GDM1 (cell line): ENCODE data around the gene GALNT8.
A peak's percentile ranks its signal among the peaks of the same experiment; 100 is the strongest.
"Not testable (repeated sequence)": the region's sequence is repeated elsewhere in the genome, so short reads cannot be mapped to it uniquely, and the experiment has no call there.

Experiments
- DNase-seq: peaks from one replicate; lab custom pipeline; 2025; lab: John Stamatoyannopoulos, UW

The GALNT8 gene

DNA sequence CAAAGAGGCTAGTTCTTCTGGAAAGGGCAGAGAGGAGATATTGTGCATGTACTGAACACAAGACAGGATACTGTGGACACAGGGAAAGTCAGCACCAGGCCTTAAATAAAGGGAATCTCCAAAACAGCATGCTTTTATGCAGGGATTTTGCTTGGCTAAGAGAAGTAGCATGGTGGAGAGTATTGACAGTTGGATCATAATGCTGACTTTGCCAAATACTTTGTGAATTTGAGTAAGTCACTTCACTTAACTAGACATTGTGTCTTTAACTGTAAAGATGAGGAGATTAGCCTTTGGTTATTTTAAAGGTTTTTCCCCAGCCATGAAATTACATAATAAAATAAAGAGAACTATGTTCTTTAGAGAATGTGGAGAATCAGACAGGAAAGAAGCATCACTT, 24.5 kb downstream of the GALNT8 start:
- DNase-seq = no peak

- DNase-seq = no peak
Observed at GRCh38 chr12:4745249-4745648, 25.0 kb downstream of the GALNT8 start.

DNA sequence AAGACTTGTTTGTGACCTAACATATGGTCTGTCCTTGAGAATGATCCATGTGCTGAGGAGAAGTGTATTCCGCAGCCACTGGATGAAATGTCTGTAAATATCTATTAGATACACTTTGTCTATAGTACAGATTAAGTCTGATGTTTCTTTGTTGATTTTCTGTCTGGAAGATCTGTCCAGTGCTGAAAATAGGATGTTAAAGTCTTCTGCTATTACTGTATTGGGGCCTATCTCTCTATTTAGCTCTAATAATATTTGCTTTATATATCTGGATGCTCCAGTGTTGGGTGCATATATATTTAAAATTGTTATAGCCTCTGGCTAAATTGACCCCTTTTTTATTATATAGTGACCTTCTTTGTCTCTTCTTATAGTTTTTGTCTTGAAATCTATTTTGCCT, 31.5 kb downstream of the GALNT8 start:
- DNase-seq = not testable (repeated sequence)

DNA sequence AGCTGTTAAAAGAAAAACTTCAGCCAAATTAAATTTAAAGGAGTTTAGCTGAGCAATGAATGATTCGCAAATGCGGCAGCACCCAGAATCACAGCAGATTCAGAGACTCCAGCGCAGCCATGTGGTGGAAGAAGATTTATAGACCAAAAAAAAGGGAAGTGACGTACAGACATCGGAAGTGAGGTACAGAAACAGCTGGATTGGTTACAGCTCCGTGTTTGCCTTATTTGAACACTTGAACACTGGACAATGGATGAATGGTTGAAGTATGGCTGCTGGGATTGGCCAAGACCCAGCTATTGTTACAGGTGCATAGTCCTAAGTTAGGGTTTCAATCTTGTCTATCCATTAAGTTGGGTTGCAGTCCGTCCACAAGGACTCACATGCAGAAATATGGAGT, 42.6 kb downstream of the GALNT8 start:
- no peak for DNase-seq

DNA sequence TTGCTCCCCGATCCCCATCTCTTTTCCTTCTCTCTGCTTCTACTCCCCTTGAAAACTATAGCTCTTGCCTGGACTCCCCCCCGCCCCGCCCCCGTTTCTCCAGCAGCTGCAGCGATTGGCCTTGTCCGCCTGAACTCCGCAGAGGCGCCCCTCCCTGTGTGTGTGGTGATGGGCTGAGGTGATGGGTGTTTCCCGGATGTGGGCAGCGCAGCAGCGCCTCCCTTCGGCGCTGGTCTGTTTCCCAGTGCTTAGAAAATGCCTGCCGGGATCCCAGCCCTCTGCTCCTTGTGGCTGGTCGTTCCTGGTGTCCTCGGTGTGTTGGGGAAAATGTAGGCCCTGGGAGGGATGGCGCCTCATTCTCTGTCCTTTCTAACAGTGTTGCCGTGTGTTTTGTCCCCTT, 43.3 kb downstream of the GALNT8 start:
- DNase-seq = no peak

- no peak for DNase-seq
Observed at GRCh38 chr12:4766445-4766844, 46.2 kb downstream of the GALNT8 start.

DNA sequence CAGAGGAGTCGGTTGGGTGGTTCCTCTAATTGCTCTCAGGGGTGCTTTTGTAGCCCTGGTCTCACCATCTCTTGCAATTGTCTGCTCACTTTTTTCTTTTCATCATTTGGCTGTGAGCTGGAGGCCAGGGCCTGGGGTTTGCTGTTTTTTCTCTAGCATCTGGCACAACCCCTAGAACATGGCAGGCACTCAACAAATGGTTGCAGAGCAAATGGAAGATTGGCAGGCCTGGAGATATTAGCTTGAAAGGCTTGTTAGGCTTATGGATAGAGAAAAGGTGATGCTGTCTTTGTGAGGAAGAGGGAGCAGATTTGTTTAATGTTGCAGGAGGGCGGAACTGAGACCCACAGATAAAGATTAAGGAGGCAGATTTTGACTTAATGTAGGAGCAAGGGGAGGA, 47.0 kb downstream of the GALNT8 start:
- DNase-seq = no peak

GRCh38 chr12:4768341-4768740, 48.1 kb downstream of the GALNT8 start:
- no peak for DNase-seq

DNA sequence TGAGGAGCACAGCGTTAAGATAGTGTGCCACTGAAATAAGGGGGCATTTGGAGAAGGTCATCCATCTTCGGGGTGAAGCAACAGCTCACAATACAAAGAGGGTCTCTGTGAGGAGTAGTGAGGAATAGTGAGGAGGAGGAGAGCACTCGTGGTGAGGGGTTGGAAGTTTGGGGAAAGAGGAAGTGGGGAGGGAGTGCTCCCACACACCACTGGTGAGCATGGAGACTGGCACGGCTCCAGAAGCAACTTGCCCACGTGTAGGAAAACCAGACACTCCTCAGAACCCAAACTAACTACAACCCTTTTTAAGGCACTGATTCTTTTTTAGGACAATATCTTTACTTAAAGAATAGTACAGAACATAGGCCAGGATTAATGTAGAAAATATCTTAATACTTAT, 48.9 kb downstream of the GALNT8 start:
- DNase-seq = no peak

- no peak for DNase-seq
Observed at GRCh38 chr12:4771172-4771959, 51.2 kb downstream of the GALNT8 start.

- DNase-seq = no peak
Observed at GRCh38 chr12:4771960-4772566, 51.9 kb downstream of the GALNT8 start.

DNA sequence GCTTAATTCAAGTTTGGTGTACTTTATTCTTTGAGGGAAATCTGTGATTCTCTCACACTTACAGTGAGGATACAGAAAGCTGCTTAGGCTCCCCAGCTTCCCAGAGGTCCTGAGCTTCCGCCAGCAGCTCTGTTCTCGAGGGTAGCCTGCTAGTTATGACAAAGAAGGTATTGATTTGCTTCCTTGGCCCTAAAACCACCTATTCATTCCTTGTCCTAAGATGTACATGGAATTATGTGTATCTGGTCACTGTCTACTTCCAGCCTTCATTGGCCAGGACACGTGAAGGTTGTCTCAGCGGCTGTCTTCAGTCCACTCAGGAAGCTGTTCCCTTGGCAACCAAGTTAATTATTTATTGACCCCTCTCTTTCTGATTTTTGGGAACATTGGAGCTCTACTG, 55.7 kb downstream of the GALNT8 start:
- no peak for DNase-seq

- DNase-seq = no peak
Observed at GRCh38 chr12:4779749-4780148, 59.5 kb downstream of the GALNT8 start.

DNA sequence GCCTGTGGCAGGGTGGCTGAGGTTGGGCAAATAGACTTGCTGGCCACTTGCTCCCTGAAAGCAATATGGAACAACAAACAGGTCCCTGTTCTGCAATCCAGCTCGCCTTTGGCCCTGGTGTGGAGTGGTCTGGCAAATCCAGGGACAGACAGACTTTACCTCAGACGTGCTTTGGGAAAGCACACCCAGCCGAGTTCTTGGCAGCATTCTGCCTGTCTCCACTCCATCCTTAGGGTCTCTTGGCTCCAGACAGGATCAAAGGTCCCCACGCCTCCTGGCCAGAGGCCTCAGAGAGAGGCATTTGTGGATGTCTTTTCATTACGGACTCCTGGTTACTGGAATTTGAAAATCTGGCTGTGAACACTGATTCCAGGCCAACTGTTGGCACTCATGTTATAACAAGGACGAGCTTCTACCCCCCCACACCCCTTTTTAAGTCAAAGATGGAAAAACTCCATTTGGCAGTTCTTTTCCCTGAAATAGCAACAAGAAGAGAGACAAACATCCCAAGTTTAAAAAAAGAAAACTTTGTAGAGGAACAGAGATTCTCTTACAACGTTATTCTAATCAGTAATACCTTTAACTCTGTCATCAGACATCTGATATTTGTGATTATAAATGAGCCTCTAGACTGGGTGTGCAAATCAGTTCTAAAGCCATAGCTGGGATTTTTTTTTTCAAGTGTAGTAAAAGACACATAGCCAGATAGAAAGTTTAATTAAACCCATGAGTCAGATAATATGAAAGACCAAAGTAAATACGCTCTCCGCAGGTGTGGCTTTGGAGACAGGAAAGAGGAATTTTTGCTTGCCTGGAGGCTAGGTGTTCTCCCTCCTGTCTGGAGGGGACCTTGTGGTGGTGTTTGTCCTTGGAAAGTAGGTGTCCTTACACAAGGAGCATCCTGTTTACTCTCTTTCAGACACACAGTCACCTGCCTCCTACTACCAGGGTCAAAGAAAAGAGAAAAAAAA, 60.7 kb downstream of the GALNT8 start:
- no peak for DNase-seq

DNA sequence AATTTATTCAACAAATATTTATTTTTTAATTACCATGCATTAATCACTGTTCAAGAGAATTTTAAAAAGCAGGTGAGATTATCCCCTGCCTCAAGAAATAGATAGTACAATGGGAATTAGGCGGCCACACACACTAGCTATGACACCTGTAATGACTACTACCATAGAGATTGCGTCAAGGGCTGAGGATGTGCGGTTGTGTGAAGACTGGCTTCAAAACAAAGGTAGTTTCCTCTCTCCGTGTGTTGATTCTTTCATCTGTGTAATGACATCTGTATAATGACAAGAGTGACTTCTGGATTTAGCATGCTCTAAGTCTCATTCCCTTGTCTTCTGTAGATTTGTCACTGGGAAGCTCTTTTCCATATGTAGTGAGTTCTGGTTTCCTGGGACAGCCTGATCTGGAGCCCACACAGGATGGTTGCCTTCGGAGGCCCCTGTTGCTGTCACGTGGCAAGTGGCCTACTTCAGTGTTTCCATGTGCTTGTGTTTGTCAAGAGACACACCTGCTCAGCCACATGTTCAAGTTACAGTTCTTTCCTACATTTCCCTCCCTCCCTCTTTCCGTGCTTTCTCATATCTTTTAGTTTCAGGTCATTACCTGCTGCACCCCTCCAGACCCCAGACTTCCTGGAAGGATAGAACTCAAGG, 64.3 kb downstream of the GALNT8 start:
- DNase-seq = no peak

GRCh38 chr12:4786795-4787194, 66.6 kb downstream of the GALNT8 start:
- no peak for DNase-seq

DNA sequence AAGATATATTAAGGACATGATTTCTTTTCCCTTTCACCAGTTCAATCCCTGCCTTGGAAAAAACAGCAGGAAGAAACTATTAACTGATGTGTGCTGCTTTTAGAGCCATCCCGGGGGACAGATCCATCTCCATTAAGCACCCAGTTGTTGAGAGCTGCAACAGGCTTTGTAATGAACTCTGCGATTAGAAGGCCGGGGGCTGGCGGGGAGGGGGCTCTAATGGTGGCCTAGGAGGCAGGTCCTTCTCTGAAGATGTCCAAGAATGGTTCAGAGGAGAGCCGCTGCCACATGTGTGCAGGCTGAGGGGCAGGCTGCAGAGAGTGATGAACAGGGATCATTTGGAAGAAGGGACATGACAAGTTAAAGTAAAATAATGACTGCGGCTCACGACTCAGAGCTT, 67.8 kb downstream of the GALNT8 start:
- DNase-seq = no peak

- DNase-seq = no peak
Observed at GRCh38 chr12:4789776-4790175, 69.6 kb downstream of the GALNT8 start.

DNA sequence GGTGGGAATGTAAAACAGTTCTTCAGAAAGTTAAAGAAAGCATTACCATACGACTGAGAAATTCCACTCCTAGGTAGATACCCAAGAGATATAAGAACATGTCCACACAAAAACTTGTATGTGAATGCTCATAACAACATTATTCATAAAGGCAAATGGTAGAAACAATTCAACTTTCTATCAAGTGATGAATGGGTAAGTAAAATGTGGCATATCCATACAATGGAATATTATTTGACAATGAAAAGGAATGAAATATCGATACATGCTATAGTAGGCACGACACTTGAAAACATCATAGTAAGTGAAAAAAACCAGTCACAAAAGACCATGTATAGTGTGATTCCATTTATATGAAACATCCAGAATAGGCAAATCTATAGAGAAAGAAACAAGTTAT, 71.3 kb downstream of the GALNT8 start:
- no peak for DNase-seq

- peak; percentile 71 for DNase-seq
Observed at GRCh38 chr12:4794491-4794890, 74.3 kb downstream of the GALNT8 start.

- no peak for DNase-seq
Observed at GRCh38 chr12:4796216-4796615, 76.0 kb downstream of the GALNT8 start.
